Right ventricle myocardium superior (tissue), 1 donor: ENCODE data around the gene CACNA2D1. TPM values are rescaled to one million over a fixed set of nuclear protein-coding genes. Genes with fewer than 3 reads are reported as not detected.

Source experiments
- ATAC-seq: fragments of 200-7000 bp; cut with Tn5 transposase; one replicate; pipeline ENCODE4 v1.9.1; 2020; ENCODE audit warnings: mild to moderate bottlenecking; ENCODE audit not compliant: poor library complexity
- DNase-seq: peaks from one replicate; pipeline ENCODE4 v3.0.0-alpha.2; 2020
- intact Hi-C: fragments of 100-400 bp; cut with DNase I; formaldehyde crosslinking; loops from one replicate; pipeline ENCODE4 v1.11.2; 2022
- total RNA-seq: library from RNA; stranded (reverse); fragmentation: NEBNext Ultra II Directional; extraction: Animal tissue kit (Norgen Biotek cat#: 25700); gene quantifications from one replicate; pipeline ENCODE4 v1.2.1, GENCODE V29; 2021
- donor health status: DM: no; HTN: yes; CAD: no; lungs with severe emphysema.

CACNA2D1 gene
- total RNA-seq, 1 donor from 2014 or later = 38.5 TPM

GRCh38 chr7:82053453-82054032 lies 390.0 kb downstream of the CACNA2D1 start:
- DNase-seq (no peak), ATAC-seq (no peak)
- intact Hi-C loops = no loop called here

GRCh38 chr7:82051601-82052000 lies 392.0 kb downstream of the CACNA2D1 start:
- DNase-seq (no peak), ATAC-seq (no peak)
- intact Hi-C loops = no loop called here

GRCh38 chr7:82050792-82051191 lies 392.8 kb downstream of the CACNA2D1 start:
- DNase-seq = no peak
- intact Hi-C loops = no loop called here
- ATAC-seq = peak; percentile 57

GRCh38 chr7:82049891-82050533 lies 393.6 kb downstream of the CACNA2D1 start:
- ATAC-seq = peak; percentile 27
- intact Hi-C loops = loop anchor here (10.0 kb wide), 1 partner anchor 555 kb away; no protein-coding TSS in a partner anchor
- peak; percentile 27 for DNase-seq

- intact Hi-C loops = loop anchor here (10.0 kb wide), 1 partner anchor 555 kb away; no protein-coding TSS in a partner anchor
- DNase-seq (peak; percentile 40), ATAC-seq (peak; percentile 55)
Measured at GRCh38 chr7:82049442-82049841, 394.1 kb downstream of the CACNA2D1 start.

GRCh38 chr7:82044497-82045080 lies 399.0 kb downstream of the CACNA2D1 start:
- ATAC-seq (peak; percentile 73), DNase-seq (no peak)

GRCh38 chr7:82039621-82040020 lies 404.0 kb downstream of the CACNA2D1 start:
- no peak for ATAC-seq
- DNase-seq = no peak
- intact Hi-C loops = loop anchor here (5.0 to 10.0 kb wide), 2 partner anchors 533 to 565 kb away; no protein-coding TSS in a partner anchor

More at GRCh38 chr7:82044497-82045080, 399.0 kb downstream of the CACNA2D1 start:
- intact Hi-C loops = loop anchor here (5.0 to 10.0 kb wide), 2 partner anchors 528 to 560 kb away; no protein-coding TSS in a partner anchor

- ATAC-seq (no peak), DNase-seq (no peak)
- intact Hi-C loops = no loop called here
Measured at GRCh38 chr7:82036146-82036886, 407.3 kb downstream of the CACNA2D1 start.

GRCh38 chr7:82035456-82035855 lies 408.1 kb downstream of the CACNA2D1 start:
- no peak for DNase-seq
- intact Hi-C loops = no loop called here
- no peak for ATAC-seq

- ATAC-seq = no peak
- DNase-seq = no peak
- intact Hi-C loops = no loop called here
Measured at GRCh38 chr7:82032901-82033300, 410.7 kb downstream of the CACNA2D1 start.

GRCh38 chr7:82029236-82029913 lies 414.2 kb downstream of the CACNA2D1 start:
- ATAC-seq = no peak

GRCh38 chr7:82028097-82028496 lies 415.5 kb downstream of the CACNA2D1 start:
- intact Hi-C loops = no loop called here
- DNase-seq (no peak), ATAC-seq (no peak)

More at GRCh38 chr7:82029236-82029913, 414.2 kb downstream of the CACNA2D1 start:
- DNase-seq = no peak
- intact Hi-C loops = no loop called here

- intact Hi-C loops = no loop called here
- ATAC-seq = no peak
Measured at GRCh38 chr7:82021713-82022112, 421.9 kb downstream of the CACNA2D1 start.

GRCh38 chr7:82021036-82021435 lies 422.5 kb downstream of the CACNA2D1 start:
- ATAC-seq = no peak
- intact Hi-C loops = no loop called here
- DNase-seq = no peak

More at GRCh38 chr7:82021713-82022112, 421.9 kb downstream of the CACNA2D1 start:
- DNase-seq = no peak

- intact Hi-C loops = loop anchor here (5.0 kb wide), 1 partner anchor 523 kb away; no protein-coding TSS in a partner anchor
- DNase-seq = no peak
- no peak for ATAC-seq
Measured at GRCh38 chr7:82019551-82020475, 423.8 kb downstream of the CACNA2D1 start.

- intact Hi-C loops = loop anchor here (5.0 kb wide), 1 partner anchor 521 kb away; no protein-coding TSS in a partner anchor
- ATAC-seq (no peak), DNase-seq (no peak)
Measured at GRCh38 chr7:82018226-82018625, 425.4 kb downstream of the CACNA2D1 start.

GRCh38 chr7:82017334-82017943 lies 426.1 kb downstream of the CACNA2D1 start:
- intact Hi-C loops = loop anchor here (5.0 kb wide), 1 partner anchor 520 kb away; no protein-coding TSS in a partner anchor
- ATAC-seq (no peak), DNase-seq (no peak)
